Stimulated activated CD4-positive, alpha-beta T cell treated with anti-CD3 and anti-CD28 coated beads, Interleukin-15, amount 100 ng/mL, for 1 hour (primary cell): ENCODE data around the gene PHB1.
"Not testable (repeated sequence)": the region's sequence is repeated elsewhere in the genome, so short reads cannot be mapped to it uniquely, and the experiment has no call there.

ENCODE experiments used
- DNase-seq, 2 donors: peaks; one replicate each; pipeline ENCODE4 v3.0.0-alpha.2; 2020; ENCODE audit warnings: low read depth in 1 of 2, low spot score in 1 of 2

Gene PHB1

DNA sequence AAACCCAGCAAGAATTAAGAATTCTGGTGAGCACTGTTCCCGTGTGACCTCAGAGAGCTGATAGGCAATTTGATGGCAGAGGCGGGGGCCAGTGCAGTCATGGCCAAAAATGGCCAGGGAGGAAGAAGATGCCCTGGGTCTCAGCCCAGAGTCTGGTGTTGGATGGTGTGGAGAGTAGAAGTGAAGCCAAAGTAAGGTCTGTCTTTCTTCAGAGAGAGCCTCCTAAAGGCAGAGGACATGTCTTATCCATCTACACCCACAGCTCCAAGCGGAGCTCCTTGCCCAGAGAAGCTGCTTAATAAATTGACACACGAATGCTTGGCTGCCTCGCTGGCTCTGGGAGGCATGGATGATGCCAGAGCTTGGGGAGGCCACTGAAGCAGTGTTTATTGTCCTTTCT is 32.9 kb downstream of the PHB1 start:
- DNase-seq = no peak

DNA sequence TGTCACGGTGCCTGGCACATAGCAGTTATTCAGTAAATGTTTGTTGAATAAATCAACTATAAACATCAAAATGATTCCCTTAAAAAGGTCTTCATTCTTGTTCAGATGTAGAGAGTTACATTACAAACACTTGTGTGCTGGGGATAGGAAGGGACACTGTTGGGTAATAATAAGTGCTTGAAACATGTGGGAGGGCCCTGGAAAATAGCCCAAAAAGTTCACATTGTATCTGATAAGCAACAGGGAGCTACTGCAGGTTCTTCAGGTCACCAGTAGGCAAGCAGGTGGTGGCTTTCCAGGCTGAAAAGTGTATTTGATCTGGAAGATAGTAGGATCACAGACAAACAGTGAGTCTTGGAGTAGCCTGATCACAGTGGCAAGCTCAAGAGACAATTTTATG is 33.6 kb downstream of the PHB1 start:
- DNase-seq = no peak

DNA sequence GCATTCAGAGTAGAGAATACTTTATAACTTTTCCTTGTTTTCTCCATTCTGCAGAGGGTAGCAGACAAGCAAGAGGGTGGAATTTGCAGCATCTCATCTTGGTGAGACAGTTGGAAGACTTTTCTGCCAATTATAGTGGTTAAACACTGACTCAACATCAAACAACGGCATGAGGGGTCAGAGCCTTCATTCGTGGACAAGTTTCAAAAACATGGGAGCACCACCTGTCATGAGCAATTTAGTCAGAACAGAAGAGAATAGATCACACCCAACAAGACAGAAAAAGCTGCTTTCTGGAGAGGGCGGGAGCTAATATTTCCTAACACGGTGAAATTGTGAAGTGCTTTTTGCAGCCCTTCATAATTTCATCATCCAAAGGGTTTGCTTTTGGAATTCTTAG is 34.8 kb downstream of the PHB1 start:
- no peak for DNase-seq

DNA sequence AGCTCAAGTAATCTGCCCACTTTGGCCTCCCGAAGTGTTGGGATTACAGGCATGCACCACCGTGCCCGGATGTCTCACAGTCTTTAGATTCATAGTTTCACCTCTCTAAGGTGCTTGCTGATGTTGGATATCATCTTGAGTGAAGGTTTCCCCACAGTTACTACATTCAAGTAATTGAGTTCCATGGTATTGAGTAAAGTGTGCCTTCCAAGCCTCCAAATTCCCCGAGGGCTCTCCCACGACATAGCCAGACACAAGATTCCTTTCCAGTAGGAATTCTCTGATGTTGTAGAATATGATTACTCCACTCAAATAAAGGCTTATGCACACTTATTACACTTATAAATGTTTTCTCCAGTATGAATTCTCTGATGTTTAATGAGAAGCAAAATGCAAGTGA is 36.4 kb downstream of the PHB1 start:
- no peak for DNase-seq

DNA sequence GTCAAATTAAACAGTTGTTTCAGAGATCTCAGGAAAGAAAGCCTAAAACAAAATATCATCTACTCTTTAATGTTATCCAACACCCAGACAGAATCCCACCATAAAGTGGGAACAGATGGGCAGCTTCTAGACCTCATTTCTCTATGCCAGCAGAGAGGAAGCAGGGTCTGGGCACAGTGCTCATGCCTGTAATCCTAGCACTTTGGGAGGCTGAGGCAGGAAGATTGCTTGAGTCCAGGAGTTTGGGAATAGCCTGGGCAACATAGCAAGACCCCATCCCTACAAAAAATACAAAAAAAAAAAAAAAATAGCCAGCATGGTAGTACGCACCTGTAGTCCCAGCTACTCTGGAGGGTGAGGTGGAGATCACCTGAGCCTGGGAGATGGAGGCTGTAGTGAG is 39.1 kb downstream of the PHB1 start:
- DNase-seq = no peak

DNA sequence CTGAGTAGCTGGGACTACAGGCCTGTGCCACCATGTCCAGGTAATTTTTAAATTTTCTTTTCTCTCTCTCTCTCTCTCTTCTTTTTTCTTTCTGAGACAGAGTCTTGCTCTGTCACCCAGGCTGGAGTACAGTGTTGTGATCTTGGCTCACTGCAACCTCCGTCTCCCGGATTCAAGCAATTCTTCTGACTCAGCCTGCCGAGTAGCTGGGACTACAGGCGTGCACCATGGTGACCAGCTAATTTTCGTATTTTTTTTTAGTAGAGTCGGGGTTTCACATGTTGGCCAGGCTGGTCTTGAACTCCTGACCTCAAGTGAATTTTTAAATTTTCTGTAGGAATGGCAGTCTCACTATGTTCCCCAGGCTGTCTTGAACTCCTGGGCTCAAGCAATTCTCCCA is 41.6 kb downstream of the PHB1 start:
- DNase-seq = no peak

DNA sequence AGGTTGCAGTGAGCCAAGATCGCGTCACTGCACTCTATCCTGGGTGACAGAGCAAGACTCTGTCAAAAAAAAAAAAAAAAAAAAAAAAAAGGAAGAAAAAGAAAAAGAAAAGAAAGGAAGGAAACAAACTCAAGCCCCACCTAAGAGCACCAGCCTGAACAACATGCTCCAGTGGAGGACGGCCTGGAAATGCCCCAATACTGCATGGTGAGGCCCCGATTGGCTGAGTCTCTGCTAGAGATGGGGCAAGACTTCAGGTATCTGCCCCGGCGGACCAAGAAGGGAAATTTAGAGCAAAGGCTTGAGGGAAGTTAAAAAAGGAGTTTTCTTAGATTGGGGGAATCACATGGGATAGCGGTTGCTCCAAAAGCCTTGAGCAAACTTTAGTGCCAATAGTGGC is 42.3 kb downstream of the PHB1 start:
- no peak for DNase-seq

DNA sequence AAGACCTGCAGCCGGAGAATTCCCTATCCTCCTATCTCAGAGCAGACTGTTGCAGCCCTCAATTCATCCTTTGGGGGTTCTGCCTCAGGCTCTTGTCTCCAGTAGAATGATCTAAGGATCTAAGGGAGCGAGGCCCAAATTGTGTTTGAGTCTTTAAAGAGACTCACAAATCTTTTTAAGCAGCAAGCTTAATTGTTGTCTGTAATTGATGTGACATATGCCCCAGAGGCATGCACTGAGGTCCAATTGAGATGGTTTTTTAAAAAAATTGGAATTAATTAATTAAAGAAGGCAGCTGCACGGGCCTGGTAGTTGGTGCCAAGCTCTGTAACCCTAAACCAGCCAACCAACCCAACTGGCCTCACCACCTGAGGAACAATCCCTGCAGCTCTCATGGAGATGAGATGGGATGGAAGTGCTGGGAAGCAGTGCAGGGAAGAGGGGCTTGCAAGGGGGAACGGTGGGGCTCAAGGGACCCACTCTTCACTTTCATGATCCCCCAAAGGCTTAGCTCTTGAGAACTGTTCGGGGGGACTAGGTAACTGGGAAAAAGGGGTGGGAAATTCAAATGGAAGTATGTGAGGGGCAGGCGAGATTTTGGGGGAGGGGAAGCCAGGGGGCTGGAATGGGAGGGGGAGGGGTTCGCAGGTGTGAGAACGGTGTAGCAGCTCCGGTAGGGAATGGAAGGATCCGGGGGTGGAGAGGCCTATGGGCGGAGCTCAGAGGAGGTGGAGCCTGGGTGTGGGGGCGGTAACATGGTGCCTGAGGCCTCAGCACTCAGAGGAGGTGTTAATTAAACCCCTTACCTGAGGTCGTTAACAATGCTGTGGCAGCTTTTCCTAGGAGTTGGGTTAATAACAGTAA is 43.5 kb downstream of the PHB1 start:
- DNase-seq = no peak

DNA sequence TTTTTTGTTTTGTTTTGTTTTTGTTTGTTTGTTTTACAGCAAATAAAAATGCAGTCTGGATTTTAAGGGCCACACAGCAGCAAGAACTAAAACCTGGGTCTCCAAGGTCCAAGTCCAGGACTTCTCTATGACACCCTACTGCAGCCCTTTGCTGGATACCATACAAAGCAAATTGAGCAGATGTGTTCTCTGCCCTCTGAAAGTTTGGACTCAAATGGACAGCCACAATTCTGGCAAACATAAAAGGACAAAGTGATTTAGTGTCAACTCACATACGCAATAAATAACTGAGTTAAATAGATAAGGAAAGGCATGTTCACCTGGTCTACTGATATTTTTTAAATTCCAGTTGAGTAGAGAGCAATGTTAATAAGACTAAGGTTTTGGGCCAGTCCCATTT is 44.9 kb downstream of the PHB1 start:
- DNase-seq = no peak

DNA sequence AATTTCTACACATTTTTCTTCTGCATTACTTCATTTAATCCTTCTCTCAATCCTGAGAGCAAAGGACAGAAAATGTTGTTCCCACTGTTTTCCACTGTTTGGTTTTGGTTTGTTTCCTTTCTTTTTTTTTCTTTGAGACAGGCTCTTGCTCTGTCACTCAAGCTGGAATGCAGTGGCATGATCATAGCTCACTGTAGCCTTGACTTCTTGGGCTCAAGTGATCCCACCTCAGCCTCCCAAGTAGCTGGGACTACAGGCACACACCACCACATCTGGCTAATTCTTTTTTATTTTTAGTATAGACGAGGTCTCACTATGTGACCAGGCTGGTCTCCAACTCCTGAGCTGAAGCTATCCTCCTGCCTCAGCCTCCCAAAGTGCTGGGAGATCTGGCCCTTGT is 45.6 kb downstream of the PHB1 start:
- DNase-seq = no peak

DNA sequence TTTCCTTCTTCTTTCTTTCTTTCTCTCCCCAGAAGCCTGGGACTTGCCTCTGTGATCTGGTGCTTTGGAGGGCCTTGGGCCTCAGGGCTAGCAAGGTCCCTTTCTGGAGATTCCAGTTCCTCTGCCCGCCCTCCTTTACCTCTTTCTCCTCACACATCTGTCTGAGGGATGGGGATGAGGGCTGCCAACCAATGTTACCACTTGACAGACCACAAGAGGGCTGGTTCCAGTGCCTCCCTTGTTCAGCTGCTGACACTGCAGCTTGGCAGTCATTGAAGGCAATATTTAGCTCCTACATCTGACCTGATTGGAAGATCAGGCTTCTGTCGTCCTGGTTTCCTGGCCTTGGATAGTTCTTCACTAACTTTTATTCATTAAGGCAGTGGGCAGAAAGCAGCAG is 49.0 kb downstream of the PHB1 start:
- DNase-seq = no peak

DNA sequence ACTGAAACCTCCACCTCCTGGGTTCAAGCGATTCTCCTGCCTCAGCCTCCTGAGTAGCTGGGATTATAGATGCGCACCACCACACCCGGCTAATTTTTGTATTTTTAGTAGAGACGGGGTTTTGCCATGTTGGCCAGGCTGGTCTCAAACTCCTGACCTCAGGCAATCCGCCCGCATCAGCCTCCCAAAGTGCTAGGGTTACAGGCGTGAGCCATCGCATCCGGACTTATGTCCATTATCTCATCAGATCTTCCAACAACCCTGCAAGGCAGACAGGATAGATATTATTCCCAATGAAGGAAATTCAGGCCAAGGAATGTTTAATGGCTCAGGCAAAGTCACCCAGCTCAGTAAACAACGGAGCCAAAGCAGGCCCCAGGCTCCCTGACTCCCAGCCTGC is 49.6 kb downstream of the PHB1 start:
- not testable (repeated sequence) for DNase-seq

DNA sequence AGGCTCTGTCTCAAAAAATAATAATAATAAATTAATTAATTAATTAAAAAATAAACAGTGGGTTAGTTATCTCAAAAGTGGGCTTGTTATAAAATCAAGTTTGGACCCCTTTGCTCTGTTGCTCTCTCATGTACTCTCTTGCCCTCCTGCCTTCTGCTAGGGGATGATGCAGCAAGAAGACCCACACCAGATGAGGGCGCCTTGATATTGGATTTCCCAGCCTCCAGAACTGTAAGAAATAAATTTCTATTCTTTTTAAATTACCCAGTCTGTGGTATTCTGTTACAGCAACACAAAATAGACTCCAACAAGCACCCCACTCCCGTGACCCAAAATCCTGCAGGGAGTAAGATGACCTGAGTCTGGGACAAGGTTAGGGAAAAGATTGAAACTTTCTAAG is 50.6 kb downstream of the PHB1 start:
- DNase-seq = no peak

DNA sequence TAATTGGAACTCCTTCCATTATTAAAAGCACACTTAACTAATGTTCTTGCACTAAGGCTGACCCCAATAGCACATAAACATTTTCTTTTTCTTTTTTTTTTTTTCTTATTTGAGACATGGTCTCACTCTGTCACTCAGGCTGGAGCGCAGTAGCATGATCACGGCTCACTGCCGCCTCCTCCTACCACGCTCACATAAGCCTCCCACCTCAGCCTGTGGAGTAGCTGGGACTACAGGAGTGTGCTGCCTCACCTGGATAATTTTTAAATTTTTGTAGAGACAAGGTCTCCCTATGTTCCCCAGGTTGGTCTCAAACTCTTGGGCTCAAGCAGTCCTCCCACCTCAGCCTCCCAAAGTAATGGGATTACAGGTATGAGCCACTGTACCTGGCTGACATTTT is 51.4 kb downstream of the PHB1 start:
- no peak for DNase-seq

DNA sequence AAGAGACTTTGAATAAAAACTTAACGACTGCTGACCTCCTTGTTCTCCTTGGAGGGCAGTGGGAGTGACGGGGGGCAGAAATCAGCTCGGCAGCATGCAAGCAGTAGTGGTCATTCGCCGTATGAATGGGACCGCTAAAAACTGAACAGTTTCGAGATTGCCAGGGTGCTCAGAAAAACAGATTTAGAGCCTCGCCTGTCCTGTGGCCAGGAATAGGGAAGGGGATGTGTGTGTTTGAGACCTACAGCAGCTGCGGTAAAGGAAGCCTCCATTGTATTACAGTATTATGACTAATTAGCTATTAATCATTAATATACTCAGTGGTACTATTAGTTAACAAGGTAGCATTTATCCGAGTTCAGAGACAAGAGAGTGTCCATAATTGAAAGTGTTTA is 52.0 kb downstream of the PHB1 start:
- no peak for DNase-seq

DNA sequence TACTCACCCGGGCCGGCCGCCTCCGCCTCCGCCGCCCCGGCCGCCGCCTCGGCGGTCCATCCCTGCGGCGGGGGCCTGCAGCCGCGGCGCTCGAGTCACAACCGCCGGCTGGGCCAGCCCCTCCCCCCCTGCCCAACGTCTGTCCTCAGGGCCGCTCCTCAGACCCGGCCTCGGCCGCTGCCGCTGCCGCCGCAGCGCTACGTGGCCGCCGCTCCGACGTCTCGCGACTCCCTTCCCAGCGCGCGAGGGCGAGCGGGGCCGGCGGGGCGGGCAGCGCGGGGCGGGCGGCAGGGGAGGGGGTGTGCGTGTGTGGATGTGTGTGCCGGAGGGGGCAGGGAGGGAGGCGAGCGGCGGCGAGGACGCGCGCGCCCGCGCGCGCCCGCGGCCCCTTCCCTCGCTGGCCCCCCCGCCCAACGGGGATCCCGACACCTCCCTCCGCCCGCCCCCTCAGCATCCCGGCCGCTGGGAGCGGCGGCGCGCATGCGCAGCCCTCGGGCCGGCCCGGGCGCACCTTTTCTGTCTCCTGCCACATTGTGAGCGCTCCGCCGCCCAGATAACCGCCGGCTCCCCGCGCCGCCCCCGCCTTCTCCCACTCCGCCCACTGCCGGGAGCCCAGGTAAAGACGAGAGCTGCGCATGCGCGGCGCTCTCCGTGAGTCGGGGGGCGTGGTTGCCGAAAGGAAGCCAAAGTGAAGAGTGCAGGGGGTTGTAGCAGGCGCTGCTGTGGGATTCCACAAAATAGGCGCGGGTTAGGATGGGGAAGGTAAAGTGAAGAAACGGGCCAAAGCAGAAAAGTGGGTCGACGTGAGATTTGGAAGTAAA is 52.6 kb downstream of the PHB1 start, which contains the start of gene ZNF652:
ZNF652 (minus strand) TSS at position 349 of the 821 bp plus-strand sequence. CDS start 44,525 bp downstream, outside the sequence.
- DNase-seq = peak; percentile 79 to 95

DNA sequence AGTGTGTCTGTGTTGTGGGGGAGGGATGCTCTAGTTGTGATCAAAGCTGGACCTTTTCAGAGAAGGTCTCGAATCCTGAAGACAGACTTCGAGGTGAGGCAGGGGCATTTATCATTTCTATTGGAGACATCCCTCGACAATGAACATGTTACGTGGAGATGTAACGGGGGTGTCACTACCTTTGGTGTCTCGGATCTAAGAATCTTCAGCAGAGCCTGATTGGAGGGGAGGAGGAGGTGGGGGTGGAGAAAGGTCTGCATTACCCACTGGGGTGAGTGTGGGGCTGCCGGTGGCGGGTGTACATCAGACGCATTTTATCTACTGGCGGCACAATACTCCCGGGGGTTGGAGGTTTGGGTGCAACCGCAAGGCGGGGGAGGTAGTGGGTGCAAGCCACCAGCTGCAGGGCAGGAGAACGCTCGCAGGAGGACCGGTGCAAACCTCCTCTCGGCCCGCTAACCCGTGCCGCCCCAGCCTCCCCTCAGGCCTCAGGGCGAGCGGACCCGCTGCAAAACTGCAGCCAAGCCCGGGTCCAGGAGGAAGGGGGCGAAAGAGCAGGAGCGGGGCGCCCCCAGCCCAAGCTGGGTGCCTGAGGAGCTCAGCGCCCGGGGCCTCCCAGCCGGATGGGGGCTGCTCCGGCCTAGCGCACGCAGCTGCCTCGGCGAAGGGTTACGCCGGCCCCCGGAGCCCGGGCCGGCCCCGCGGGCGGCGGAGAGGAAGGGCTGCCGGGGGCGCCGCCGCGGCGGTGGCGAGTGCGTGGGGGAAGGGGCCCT is 53.4 kb downstream of the PHB1 start:
- peak; percentile 41 to 65 for DNase-seq

DNA sequence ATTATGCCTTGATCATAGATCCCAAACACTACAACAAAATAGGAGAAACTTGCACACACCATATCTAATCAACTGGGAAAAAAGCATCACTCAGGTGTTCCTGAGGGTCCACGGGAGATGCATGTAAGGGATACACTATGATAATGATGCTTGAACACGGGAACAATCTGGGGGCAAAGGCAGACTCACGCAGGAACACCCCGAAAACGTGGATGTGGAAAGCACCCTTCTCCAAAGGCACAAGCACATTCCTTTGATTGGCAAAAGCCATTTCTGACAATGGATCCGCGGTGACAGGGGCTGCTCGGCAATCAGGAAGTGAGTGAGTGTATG is 53.9 kb downstream of the PHB1 start:
- no peak for DNase-seq

DNA sequence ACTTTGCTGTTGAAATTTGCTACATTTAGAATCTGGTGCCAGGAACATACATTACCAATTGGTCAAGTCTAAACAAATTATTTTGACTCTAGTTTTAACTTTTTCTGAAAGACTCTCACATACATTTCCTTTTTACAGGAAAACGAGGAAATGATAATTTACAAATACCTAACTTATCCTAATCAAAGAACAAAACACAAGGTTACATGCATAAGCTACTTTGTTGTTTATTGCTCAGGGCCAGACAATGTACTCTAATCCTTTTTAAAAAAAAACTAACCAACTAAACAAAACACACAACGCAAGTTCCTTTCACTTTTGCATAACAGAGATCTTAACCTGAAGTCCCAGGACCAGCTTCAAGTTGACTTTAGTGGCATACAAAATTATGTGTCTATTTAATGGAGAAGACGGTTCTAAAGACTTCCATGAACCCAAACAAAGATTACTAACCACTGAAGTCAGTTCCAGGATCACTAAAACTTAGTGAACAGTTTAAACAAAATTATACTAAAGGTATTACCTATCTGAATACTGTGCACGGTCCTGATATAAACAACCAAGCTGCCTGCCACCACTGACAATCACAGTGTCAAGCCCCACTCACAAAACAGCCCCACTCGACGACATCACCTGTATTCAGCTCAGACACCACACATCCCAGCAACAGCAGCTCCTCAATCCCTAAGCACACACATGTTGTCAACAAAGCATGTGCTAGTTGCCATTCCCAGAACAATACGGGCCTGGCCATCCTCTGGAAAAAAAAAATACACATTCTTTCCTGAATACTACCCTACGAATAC is 54.5 kb downstream of the PHB1 start:
- no peak for DNase-seq

DNA sequence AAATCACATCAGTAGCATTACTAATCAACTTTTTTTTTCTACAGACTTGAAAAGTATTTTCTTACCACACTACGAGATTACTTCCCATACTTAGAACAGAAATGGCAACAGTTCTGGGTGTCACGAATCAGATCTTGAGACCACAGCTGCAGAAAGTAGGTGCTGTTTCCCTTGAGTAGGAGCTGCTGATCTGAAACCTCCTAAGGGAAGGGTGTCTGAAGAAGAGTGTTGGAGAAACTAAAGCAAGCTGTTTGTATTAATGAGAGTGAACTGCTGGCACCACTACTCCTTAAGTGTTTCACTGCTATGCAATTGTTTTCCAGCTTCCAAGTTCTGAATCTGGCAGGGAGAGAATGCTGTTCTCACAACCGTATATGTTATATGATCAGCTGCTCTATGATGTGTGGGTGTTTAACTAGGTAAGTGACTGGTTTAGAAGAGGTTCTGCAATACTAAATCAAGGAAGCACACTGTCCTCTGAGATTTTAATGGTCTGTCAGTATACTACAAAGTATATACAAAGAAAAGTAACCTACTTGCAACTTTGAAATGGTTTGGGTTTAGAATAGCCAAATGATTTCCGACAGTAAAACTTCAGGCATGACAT is 55.9 kb downstream of the PHB1 start:
- DNase-seq = no peak
